SH-SY5Y (cell line): Measurements from ENCODE around the gene MRPL55.

ENCODE experiments used
- GATA2 ChIP-seq: IDR thresholded peaks from 2 replicates; pipeline ENCODE4 v1.6.1; 2011; ENCODE audit warnings: mild to moderate bottlenecking, low read depth, low read length
- GATA3 ChIP-seq: IDR thresholded peaks from 2 replicates; pipeline ENCODE4 v1.6.1; 2011; ENCODE audit warnings: low read depth, mild to moderate bottlenecking, low read length, moderate library complexity

DNA sequence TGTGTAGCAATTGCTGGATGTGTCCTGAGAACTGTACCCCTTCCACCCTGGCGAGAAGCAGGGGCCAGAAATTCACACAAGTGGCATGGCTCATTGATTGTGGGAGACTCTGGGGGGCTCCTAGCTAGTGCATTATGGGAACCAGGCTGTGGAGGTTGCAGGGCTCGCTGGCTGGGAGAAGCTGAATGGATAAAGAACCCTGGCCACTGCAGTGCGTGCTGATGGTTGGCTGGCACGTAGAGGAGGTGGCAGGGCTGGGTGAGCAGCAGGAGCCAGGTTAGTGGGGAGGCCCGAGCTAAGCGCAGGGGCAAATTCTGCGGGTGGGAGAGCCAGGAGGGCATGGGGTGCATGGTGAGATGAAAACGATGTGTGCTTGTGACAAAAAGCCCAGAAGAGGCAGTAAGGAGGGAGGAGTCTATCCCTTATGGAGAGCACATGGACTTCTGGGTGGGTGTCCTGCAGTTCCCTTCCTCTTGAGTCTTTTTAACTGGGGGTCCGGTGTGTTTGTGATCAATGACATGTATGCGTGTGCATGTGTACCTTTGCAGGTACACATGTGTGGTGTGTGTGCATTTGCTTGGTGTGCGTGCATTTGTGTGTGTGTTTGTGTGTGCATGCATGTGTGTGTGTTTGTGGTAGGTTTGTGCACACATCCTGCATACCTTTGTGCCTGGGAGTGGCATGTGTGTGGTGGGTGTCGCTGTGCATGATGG, 34.5 kb upstream of the MRPL55 start:
- TF ChIP-seq GATA2 = no peak
- TF ChIP-seq GATA3 = no peak
